HEK293 (cell line): Measurements from ENCODE around the gene PCSK9.

Experiments used
- CTCF ChIA-PET: fragments of 350-600 bp; formaldehyde crosslinking; extraction: SDS; loops from one replicate; lab custom pipeline; 2021; ENCODE audit warnings: antibody characterized with exemption; lab: Yijun Ruan, JAX
- POLR2A ChIA-PET: fragments of 300-600 bp; formaldehyde crosslinking; extraction: SDS; loops from one replicate; lab custom pipeline; 2020; ENCODE audit warnings: antibody characterized with exemption, inconsistent platforms; lab: Yijun Ruan, JAX
- H3K27ac ChIP-seq: fragments of 200-500 bp; sonication (Bioruptor generic); 2 replicates; pipeline ENCODE4 v1.5.1; 2014; ENCODE audit warnings: low read depth, low read length, control low read depth, inconsistent platforms; ENCODE audit errors: extremely low read depth
- H3K36me3 ChIP-seq, 2 experiments: fragments of 200-500 bp in 1 of 2; sonication (Bioruptor generic) in 1 of 2; 1 replicate in 1 of 2; 2 replicates in 1 of 2; pipeline ENCODE4 v1.5.1; 2014 to 2017; ENCODE audit warnings: inconsistent platforms in 2 of 2, low read length in 2 of 2; ENCODE audit not compliant: control insufficient read depth in 2 of 2, insufficient read depth in 1 of 2
- H3K4me1 ChIP-seq: fragments of 200-500 bp; sonication (Bioruptor generic); 2 replicates; pipeline ENCODE4 v1.5.1; 2014; ENCODE audit warnings: mild to moderate bottlenecking, low read length, inconsistent platforms; ENCODE audit not compliant: control insufficient read depth, insufficient read depth
- H3K4me3 ChIP-seq: 2 replicates; pipeline ENCODE4 v1.5.1; 2011; ENCODE audit warnings: low read depth, mild to moderate bottlenecking, control low read depth, low read length, moderate library complexity
- H3K9me3 ChIP-seq: fragments of 200-500 bp; sonication (Bioruptor generic); 2 replicates; pipeline ENCODE4 v1.5.1; 2014; ENCODE audit warnings: low read depth, low read length, inconsistent platforms; ENCODE audit not compliant: control insufficient read depth, insufficient read depth
- ATF2 ChIP-seq: fragments of 450-650 bp; formaldehyde crosslinking; IDR thresholded peaks from 2 replicates; pipeline ENCODE4 v1.5.1; 2016; ENCODE audit warnings: missing biosample characterization, missing genetic modification characterization, low read depth
- OSR2 ChIP-seq: fragments of 450-650 bp; formaldehyde crosslinking; IDR thresholded peaks from 2 replicates; pipeline ENCODE4 v1.5.1; 2016; ENCODE audit warnings: missing biosample characterization, missing genetic modification characterization
- PBX3 ChIP-seq: sonication (generic); formaldehyde crosslinking; IDR thresholded peaks from 2 replicates; pipeline ENCODE4 v1.8.1; 2022; ENCODE audit warnings: mild to moderate bottlenecking, moderate library complexity, missing genetic modification reagents
- RBAK ChIP-seq: fragments of 450-650 bp; formaldehyde crosslinking; IDR thresholded peaks from 2 replicates; pipeline ENCODE4 v1.5.1; 2016; ENCODE audit warnings: missing biosample characterization, missing genetic modification characterization
- ZBTB21 ChIP-seq: fragments of 450-650 bp; formaldehyde crosslinking; IDR thresholded peaks from 2 replicates; pipeline ENCODE4 v1.5.1; 2017; ENCODE audit warnings: missing biosample characterization, missing genetic modification characterization
- ZBTB6 ChIP-seq: fragments of 450-650 bp; formaldehyde crosslinking; IDR thresholded peaks from 2 replicates; pipeline ENCODE4 v1.5.1; 2017; ENCODE audit warnings: missing biosample characterization, missing genetic modification characterization
- ZEB2 ChIP-seq: fragments of 450-650 bp; formaldehyde crosslinking; IDR thresholded peaks from 2 replicates; pipeline ENCODE4 v1.5.1; 2016; ENCODE audit warnings: missing biosample characterization, missing genetic modification characterization
- ZNF133 ChIP-seq: fragments of 450-650 bp; formaldehyde crosslinking; IDR thresholded peaks from 2 replicates; pipeline ENCODE4 v1.5.1; 2016; ENCODE audit warnings: missing biosample characterization, missing genetic modification characterization
- ZNF140 ChIP-seq: fragments of 450-650 bp; formaldehyde crosslinking; IDR thresholded peaks from 2 replicates; pipeline ENCODE4 v1.5.1; 2016; ENCODE audit warnings: missing biosample characterization, missing genetic modification characterization
- ZNF16 ChIP-seq: fragments of 450-650 bp; formaldehyde crosslinking; IDR thresholded peaks from 2 replicates; pipeline ENCODE4 v1.5.1; 2016; ENCODE audit warnings: low read depth, missing biosample characterization, missing genetic modification characterization
- ZNF175 ChIP-seq: fragments of 450-650 bp; formaldehyde crosslinking; IDR thresholded peaks from 2 replicates; pipeline ENCODE4 v1.5.1; 2016; ENCODE audit warnings: missing biosample characterization, missing genetic modification characterization
- ZNF184 ChIP-seq: fragments of 450-650 bp; IDR thresholded peaks from 2 replicates; pipeline ENCODE4 v1.5.1; 2018; ENCODE audit warnings: missing biosample characterization, mild to moderate bottlenecking, missing genetic modification characterization
- ZNF221 ChIP-seq: fragments of 450-650 bp; formaldehyde crosslinking; IDR thresholded peaks from 2 replicates; pipeline ENCODE4 v1.5.1; 2017; ENCODE audit warnings: missing biosample characterization, missing genetic modification characterization, borderline replicate concordance
- ZNF341 ChIP-seq: fragments of 450-650 bp; formaldehyde crosslinking; IDR thresholded peaks from 2 replicates; pipeline ENCODE4; 2016; ENCODE audit warnings: low read depth, missing biosample characterization, missing genetic modification characterization
- ZNF350 ChIP-seq: fragments of 450-650 bp; formaldehyde crosslinking; IDR thresholded peaks from 2 replicates; pipeline ENCODE4 v1.5.0; 2017; ENCODE audit warnings: missing biosample characterization, mild to moderate bottlenecking, missing genetic modification characterization
- ZNF404 ChIP-seq: fragments of 450-650 bp; formaldehyde crosslinking; IDR thresholded peaks from 2 replicates; pipeline ENCODE4 v1.5.1; 2017; ENCODE audit warnings: missing biosample characterization, missing genetic modification characterization
- ZNF433 ChIP-seq: fragments of 450-650 bp; formaldehyde crosslinking; IDR thresholded peaks from 2 replicates; pipeline ENCODE4 v1.5.1; 2016; ENCODE audit warnings: missing biosample characterization, missing genetic modification characterization, low read depth
- ZNF596 ChIP-seq: fragments of 450-650 bp; IDR thresholded peaks from 2 replicates; pipeline ENCODE4 v1.5.0; 2018; ENCODE audit warnings: missing biosample characterization, mild to moderate bottlenecking, missing genetic modification characterization, moderate library complexity
- ZNF610 ChIP-seq: fragments of 450-650 bp; formaldehyde crosslinking; IDR thresholded peaks from 2 replicates; pipeline ENCODE4 v1.5.1; 2016; ENCODE audit warnings: missing biosample characterization, missing genetic modification characterization, borderline replicate concordance
- ZNF645 ChIP-seq: fragments of 450-650 bp; formaldehyde crosslinking; IDR thresholded peaks from 2 replicates; pipeline ENCODE4; 2016; ENCODE audit warnings: missing biosample characterization, missing genetic modification characterization
- ZNF768 ChIP-seq: fragments of 450-650 bp; formaldehyde crosslinking; IDR thresholded peaks from 2 replicates; pipeline ENCODE4 v1.5.1; 2018; ENCODE audit warnings: missing biosample characterization, mild to moderate bottlenecking, missing genetic modification characterization
- ZNF776 ChIP-seq: fragments of 450-650 bp; formaldehyde crosslinking; IDR thresholded peaks from 2 replicates; pipeline ENCODE4 v1.5.0; 2017; ENCODE audit warnings: missing biosample characterization, missing genetic modification characterization, borderline replicate concordance
- ZSCAN16 ChIP-seq: fragments of 450-650 bp; formaldehyde crosslinking; IDR thresholded peaks from 2 replicates; pipeline ENCODE4 v1.5.1; 2016; ENCODE audit warnings: missing biosample characterization, missing genetic modification characterization
- TF ChIP-seq, protein P1 (sequence below): fragments of 450-650 bp; formaldehyde crosslinking; IDR thresholded peaks from 2 replicates; pipeline ENCODE4 v1.5.1; 2016; ENCODE audit warnings: missing biosample characterization, missing genetic modification characterization

The PCSK9 gene

GRCh38 chr1:55092475-55092874 is 53.1 kb downstream of the PCSK9 start:
- Histone ChIP-seq H3K36me3 (peaks cover 51 to 94% of the 10 kb centered on the region in 2 experiments), H3K4me3 (no peak overlapping the region), H3K4me1 (no peaks in the 10 kb centered on the region)
- POLR2A ChIA-PET = no interaction called here
- TF ChIP-seq ZBTB21 (tag by site-specific recombination) (no peak), OSR2 (tag by site-specific recombination) (no peak), ZNF768 (tag by site-specific recombination) (no peak)
- TF ChIP-seq, all 188 proteins: peak for 0
- CTCF ChIA-PET = interaction anchor here (0.7 to 1.3 kb wide), 4 partner anchors 11 to 48 kb away, joined by 3 to 4 read pairs (median 4); no protein-coding TSS in a partner anchor
- H3K27ac ChIP-seq = no peak overlapping the region
- H3K9me3 ChIP-seq = no peaks in the 10 kb centered on the region

DNA sequence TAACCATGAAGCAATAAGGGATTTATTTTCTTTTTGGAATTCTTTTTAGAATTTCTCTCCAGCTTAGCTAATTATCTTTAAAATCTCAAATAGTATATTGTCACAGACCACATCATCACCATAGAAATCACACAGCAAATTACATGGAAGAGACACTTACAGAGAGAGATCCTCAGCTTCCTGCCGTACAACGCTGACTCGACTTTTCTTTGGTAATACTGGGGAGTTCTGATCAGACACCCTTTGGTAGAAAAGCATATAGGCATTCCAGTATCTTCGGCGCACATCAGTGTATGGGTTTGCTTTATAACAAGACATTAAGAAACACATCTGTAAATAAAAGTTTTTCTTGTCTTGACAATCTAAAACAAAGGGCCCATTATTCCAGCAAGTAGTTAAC is 55.7 kb downstream of the PCSK9 start:
- Histone ChIP-seq H3K27ac (no peak overlapping the region), H3K36me3 (peaks cover 54 to 94% of the 10 kb centered on the region in 2 experiments), H3K9me3 (no peaks in the 10 kb centered on the region), H3K4me3 (no peak overlapping the region), H3K4me1 (no peaks in the 10 kb centered on the region)
- ChIA-PET CTCF (interaction anchor here (0.9 kb wide), 1 partner anchor 24 kb away, joined by 3 read pairs; no protein-coding TSS in a partner anchor), POLR2A (interaction anchor here (0.7 kb wide), 1 partner anchor 99 kb away, joined by 5 read pairs; no protein-coding TSS in a partner anchor)
- no peak for TF ChIP-seq ZNF16
- TF ChIP-seq PBX3 = no peak
- no peak for TF ChIP-seq ZNF221
- TF ChIP-seq, protein P1, sequence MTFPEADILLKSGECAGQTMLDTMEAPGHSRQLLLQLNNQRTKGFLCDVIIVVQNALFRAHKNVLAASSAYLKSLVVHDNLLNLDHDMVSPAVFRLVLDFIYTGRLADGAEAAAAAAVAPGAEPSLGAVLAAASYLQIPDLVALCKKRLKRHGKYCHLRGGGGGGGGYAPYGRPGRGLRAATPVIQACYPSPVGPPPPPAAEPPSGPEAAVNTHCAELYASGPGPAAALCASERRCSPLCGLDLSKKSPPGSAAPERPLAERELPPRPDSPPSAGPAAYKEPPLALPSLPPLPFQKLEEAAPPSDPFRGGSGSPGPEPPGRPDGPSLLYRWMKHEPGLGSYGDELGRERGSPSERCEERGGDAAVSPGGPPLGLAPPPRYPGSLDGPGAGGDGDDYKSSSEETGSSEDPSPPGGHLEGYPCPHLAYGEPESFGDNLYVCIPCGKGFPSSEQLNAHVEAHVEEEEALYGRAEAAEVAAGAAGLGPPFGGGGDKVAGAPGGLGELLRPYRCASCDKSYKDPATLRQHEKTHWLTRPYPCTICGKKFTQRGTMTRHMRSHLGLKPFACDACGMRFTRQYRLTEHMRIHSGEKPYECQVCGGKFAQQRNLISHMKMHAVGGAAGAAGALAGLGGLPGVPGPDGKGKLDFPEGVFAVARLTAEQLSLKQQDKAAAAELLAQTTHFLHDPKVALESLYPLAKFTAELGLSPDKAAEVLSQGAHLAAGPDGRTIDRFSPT = no peak
- TF ChIP-seq ZEB2 (tag by site-specific recombination) = no peak
- TF ChIP-seq ZNF610 (tag by site-specific recombination) = no peak
- TF ChIP-seq ZNF350 (tag by site-specific recombination) = no peak
- TF ChIP-seq ZNF175 (tag by site-specific recombination) = no peak
- no peak for TF ChIP-seq ZNF133 (tag by site-specific recombination)
- TF ChIP-seq ZNF404 (tag by site-specific recombination) = no peak
- TF ChIP-seq ATF2 = no peak
- TF ChIP-seq RBAK (tag by site-specific recombination) = no peak
- TF ChIP-seq ZNF433 (tag by site-specific recombination) = no peak
- TF ChIP-seq ZNF341 (tag by site-specific recombination) = no peak
- no peak for TF ChIP-seq ZSCAN16 (tag by site-specific recombination)

GRCh38 chr1:55103891-55104290 is 64.5 kb downstream of the PCSK9 start:
- Histone ChIP-seq H3K4me3 (no peak overlapping the region), H3K4me1 (no peaks in the 10 kb centered on the region), H3K27ac (no peak overlapping the region), H3K36me3 (peaks cover 25 to 93% of the 10 kb centered on the region in 2 experiments), H3K9me3 (no peaks in the 10 kb centered on the region)
- ChIA-PET POLR2A (no interaction called here), CTCF (interaction anchor here (0.9 kb wide), 1 partner anchor 11 kb away, joined by 3 read pairs; no protein-coding TSS in a partner anchor)
- TF ChIP-seq ZNF596 (tag by site-specific recombination) = no peak
- TF ChIP-seq ZNF776 = no peak
- TF ChIP-seq ZNF645 (tag by site-specific recombination) = no peak
- no peak for TF ChIP-seq ZNF140 (tag by site-specific recombination)
- no peak for TF ChIP-seq ZBTB6 (tag by site-specific recombination)
- TF ChIP-seq, protein P1 = no peak
- no peak for TF ChIP-seq ZNF184 (tag by site-specific recombination)
